ENCODE results near the gene SASH3.

The SASH3 gene

GRCh38 chrX:129798888-129799287 lies 19.1 kb downstream of the SASH3 start:
- no peak for FAIRE-seq

GRCh38 chrX:129800186-129800585 lies 20.4 kb downstream of the SASH3 start:
- FAIRE-seq (no peak), DNase-seq (ENCODE audit: insufficient read length, low spot score) (no peak)
- TF ChIP-seq CTCF (IDR thresholded peaks at IDR 0.05; ENCODE audit: insufficient read depth, missing control alignments), result no peak

More at GRCh38 chrX:129798888-129799287, 19.1 kb downstream of the SASH3 start:
- TF ChIP-seq CTCF (IDR thresholded peaks at IDR 0.05; ENCODE audit: insufficient read depth, missing control alignments), result no peak
- DNase-seq (ENCODE audit: insufficient read length, low spot score), result no peak

GRCh38 chrX:129802863-129803262 lies 23.1 kb downstream of the SASH3 start:
- no peak for TF ChIP-seq CTCF (IDR thresholded peaks at IDR 0.05; ENCODE audit: insufficient read depth, missing control alignments)
- no peak for FAIRE-seq

GRCh38 chrX:129804806-129805205 lies 25.1 kb downstream of the SASH3 start:
- TF ChIP-seq CTCF (IDR thresholded peaks at IDR 0.05; ENCODE audit: insufficient read depth, missing control alignments), result no peak
- FAIRE-seq, result no peak
- DNase-seq (ENCODE audit: insufficient read length, low spot score), result no peak

More at GRCh38 chrX:129802863-129803262, 23.1 kb downstream of the SASH3 start:
- no peak for DNase-seq (ENCODE audit: insufficient read length, low spot score)

- DNase-seq (ENCODE audit: insufficient read length, low spot score), result no peak
- no peak for TF ChIP-seq CTCF (IDR thresholded peaks at IDR 0.05; ENCODE audit: insufficient read depth, missing control alignments)
- FAIRE-seq, result no peak
Observed at GRCh38 chrX:129808158-129808828, 28.5 kb downstream of the SASH3 start.

GRCh38 chrX:129808829-129809796 lies 29.4 kb downstream of the SASH3 start:
- no peak for DNase-seq (ENCODE audit: insufficient read length, low spot score)
- FAIRE-seq, result peak; percentile 32
- no peak for TF ChIP-seq CTCF (IDR thresholded peaks at IDR 0.05; ENCODE audit: insufficient read depth, missing control alignments)

All from D721Med (cell line).